GM19193 (cell line): ENCODE results near the gene ITGA11.

Experiments used
- POLR2A ChIP-seq: IDR thresholded peaks from 4 replicates; pipeline ENCODE4 v1.6.1; 2011; ENCODE audit not compliant: insufficient read depth, insufficient read length; ENCODE audit errors: extremely low read depth

The ITGA11 gene

GRCh38 chr15:68286256-68286655, 145.7 kb downstream of the ITGA11 start:
- TF ChIP-seq POLR2A: no peak

GRCh38 chr15:68285259-68285980, 146.5 kb downstream of the ITGA11 start:
- no peak for TF ChIP-seq POLR2A

- TF ChIP-seq POLR2A: no peak
Measured at GRCh38 chr15:68284616-68285258, 147.2 kb downstream of the ITGA11 start.

DNA sequence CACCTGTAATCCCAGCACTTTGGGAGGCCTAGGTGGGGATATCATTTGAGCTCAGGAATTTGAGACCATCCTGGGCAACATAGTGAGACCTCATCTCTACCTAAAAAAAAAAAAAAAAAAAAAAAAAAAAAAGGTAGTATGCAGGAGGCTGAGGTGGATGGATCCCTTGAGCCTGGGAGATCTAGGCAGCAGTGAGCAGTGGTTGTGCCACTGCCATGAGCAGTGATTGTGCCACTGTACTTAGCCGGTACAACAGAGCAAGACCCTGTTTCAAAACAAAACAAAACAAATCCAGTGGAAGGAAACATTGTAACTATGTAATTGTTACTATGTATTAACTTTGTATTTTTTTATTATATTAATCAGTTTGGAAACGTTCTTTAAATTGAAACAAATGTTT, 148.6 kb downstream of the ITGA11 start:
- TF ChIP-seq POLR2A: no peak

GRCh38 chr15:68281008-68281407, 151.0 kb downstream of the ITGA11 start:
- no peak for TF ChIP-seq POLR2A

GRCh38 chr15:68279779-68280753, 151.9 kb downstream of the ITGA11 start:
- TF ChIP-seq POLR2A: no peak

DNA sequence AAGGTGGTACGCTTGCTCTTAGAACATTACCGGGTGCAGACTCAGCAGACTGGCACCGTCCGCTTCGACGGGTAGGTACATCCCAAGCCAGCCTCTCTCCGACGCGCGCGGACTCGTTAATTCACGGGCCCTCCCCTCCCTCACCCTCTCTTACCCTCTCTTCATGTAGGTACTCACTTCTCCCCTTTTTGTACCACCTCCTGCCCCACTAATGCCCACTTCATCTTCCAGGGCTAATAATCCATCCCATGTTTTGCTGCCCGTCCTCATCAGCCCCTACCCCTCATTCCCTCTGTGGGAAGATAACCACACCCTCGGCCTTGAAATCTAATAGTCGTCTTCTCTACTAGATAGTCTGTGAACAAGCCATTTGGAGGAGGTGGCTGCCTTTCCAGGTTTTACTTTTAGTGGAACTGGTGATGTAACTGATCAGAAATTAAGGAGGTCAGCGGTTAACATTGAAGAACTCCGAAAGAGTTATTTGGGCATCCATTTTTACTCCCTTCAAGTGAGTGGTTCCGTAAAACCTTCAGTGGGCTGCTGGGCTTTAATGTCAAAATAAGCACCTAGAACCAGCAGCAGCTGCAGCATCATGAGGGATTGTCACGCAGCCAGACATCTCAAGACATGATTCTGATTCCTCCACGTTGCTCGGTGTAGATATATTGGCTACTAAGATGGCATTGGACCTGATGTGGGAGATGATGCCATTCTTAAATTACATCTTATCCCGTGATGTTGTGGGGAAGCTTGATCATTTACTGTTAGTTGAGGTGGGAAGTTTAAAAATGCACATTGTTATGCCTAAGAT, 153.2 kb downstream of the ITGA11 start:
- no peak for TF ChIP-seq POLR2A

DNA sequence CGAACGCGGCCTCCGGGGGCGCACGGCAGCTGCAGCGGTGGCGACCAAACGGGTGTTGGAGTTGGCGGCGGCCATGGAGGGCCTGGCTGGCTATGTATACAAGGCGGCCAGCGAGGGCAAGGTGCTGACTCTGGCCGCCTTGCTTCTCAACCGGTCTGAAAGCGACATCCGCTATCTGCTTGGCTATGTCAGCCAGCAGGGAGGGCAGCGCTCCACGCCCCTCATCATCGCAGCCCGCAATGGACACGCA, 153.7 kb downstream of the ITGA11 start:
- TF ChIP-seq POLR2A: no peak

DNA sequence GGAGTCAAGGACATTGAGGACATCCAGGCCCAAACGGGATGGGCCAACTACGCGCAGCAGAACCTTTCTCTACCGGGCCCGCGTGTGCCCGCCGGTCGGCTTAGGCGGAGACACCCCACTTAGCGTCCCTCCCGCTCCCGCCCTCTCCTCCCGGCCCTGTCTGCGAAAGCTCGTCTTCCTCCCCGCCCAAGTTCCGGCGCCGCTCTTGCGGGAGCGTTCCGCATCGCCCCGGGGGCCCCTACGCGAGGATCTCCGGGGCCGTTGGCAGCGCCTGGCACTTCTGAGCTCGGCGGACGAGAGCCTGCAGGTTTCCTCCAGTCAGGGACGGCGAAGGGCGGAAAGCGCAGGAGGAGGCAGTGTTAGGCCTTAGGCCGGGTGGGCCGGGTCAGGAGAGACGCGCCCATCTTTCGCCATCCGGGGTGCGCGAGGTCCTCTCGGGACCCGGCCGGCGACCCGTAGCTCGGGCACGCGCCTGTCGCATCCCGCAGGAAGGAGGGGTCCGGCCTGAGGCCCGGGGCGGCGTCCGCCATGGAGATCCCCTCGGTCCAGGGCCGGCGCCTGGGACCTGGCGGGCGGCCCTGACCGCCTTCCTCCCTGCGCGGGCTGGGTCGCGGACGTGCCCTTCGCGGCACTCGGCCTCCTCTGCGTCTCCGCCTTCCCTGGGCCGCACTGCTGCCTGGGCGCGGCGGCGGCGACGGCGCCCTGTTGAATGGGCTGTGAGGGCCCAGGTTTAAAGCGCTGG, 154.2 kb downstream of the ITGA11 start, which contains the start of gene FEM1B:
TSS of gene FEM1B (plus strand) at position 143 of the 742 bp plus-strand sequence. CDS start 673 bp downstream, outside the sequence.
- peak; percentile 84 for TF ChIP-seq POLR2A

GRCh38 chr15:68277131-68277602, 154.8 kb downstream of the ITGA11 start:
- TF ChIP-seq POLR2A: no peak

DNA sequence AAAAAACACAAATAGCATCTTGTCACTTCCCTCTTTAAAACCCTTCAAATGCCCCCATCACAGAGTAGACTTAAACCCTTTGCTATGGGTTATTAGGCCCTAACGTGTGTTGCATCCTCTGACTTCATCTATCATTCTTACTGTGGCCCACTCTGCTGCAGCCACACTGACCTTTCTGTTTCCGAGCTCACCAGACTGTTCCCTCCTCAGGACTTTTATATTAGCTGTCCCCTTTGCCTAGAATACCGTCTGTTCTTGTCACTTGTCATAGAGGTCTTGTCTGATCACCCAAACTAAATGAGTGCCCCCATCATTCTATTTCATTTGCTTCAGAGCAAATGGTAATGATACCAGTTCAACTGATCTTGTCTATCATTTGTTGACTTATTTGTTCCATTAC, 155.3 kb downstream of the ITGA11 start:
- TF ChIP-seq POLR2A: no peak

DNA sequence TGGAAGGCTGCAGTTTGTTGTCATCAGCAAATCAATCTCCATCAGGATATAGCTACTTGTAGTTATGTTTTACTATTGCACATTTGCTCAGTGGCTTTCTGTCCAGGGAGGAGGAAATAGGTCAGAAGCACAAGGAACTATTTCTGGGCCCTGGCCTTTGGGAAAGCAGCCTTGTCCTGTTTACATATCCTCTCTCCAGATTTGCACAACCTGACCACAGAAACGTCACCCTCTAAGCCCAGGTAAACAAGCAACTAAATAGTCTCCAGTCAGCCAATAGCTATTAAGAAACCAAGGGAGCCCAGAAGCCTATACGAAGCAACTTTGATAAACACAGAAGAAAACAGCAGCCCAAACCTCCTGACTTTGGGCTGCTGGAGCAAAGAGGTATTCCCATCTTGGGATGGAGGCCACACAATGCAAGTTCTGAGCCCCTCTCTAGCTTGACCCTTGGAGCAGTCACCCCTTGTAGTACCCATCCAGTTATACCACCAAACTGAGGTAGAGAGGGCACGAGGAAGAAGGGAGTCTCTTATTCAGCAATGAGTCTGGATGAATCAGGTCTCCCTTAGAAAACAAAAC, 156.7 kb downstream of the ITGA11 start:
- no peak for TF ChIP-seq POLR2A

GRCh38 chr15:68274201-68274848, 157.6 kb downstream of the ITGA11 start:
- no peak for TF ChIP-seq POLR2A

GRCh38 chr15:68272721-68273271, 159.2 kb downstream of the ITGA11 start:
- no peak for TF ChIP-seq POLR2A
